KG1 (cell line): ENCODE measurements around the gene AEBP2.
"Not testable (repeated sequence)": the region's sequence is repeated elsewhere in the genome, so short reads cannot be mapped to it uniquely, and the experiment has no call there.

Experiments
- DNase-seq: peaks from one replicate; lab custom pipeline; 2025; lab: John Stamatoyannopoulos, UW

AEBP2 gene

GRCh38 chr12:19439059-19440018 lies at the start of gene AEBP2:
Gene AEBP2 (plus strand): TSS chr12:19439492. CDS start chr12:19439700, 208 bp downstream.
- peak; percentile 6 for DNase-seq

GRCh38 chr12:19390051-19390598 lies 49.2 kb upstream of the AEBP2 start:
- no peak for DNase-seq

DNA sequence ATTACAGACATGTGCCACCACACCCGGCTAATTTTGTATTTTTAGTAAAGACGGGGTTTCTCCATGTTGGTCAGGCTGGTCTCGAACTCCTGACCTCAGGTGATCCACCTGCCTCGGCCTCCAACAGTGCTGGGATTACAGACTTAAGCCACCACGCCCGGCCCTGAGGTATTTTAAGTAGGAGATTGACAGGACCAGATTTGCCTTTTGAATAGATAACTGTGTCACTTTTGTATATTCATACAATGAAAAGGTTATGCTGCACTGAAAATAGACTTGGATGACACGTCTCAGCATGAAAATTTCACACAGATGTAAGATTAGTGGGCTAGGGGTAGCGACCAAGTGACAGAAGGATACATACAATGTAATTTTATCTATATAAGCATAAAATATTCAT lies 46.6 kb upstream of the AEBP2 start:
- not testable (repeated sequence) for DNase-seq

DNA sequence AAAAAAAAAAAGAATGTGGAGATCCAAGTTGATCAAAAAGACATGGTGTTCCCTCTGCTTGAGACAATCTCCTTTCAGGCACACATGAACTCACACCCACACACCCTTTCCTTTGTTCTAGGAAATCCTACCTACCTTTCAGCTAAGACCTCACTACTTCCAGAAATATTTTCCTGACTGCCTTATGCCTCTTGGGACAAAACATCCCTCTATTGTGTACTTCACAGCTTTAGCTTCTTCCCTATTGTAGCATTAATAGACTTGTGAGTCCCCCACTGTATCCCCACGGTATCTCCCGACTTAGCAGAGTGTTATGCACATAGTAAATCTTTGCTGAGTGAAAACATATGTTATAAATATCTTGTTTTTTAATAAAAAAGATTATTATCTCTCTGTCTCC lies 44.9 kb upstream of the AEBP2 start:
- no peak for DNase-seq

DNA sequence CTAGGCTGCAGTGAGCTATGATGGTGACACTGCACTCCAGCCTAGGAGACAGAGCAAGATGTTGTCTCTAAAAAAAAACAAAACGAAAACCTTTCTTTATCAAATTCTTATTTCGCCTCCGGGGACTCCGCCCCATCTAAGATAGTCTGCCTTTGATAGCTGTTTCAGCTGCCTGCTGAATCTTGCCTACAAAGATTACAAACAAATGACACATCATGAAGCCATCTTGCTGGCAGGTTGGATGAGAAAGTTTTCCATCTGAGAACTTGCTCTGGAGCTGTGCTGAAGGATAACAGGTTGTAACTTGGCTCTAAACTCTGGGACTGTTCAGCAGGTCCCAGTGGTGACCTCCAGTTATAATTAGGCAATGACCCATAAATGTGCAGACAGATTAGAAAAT lies 41.8 kb upstream of the AEBP2 start:
- no peak for DNase-seq

- no peak for DNase-seq
These were observed 40.6 kb upstream of the AEBP2 start for GRCh38 chr12:19398376-19399363.

DNA sequence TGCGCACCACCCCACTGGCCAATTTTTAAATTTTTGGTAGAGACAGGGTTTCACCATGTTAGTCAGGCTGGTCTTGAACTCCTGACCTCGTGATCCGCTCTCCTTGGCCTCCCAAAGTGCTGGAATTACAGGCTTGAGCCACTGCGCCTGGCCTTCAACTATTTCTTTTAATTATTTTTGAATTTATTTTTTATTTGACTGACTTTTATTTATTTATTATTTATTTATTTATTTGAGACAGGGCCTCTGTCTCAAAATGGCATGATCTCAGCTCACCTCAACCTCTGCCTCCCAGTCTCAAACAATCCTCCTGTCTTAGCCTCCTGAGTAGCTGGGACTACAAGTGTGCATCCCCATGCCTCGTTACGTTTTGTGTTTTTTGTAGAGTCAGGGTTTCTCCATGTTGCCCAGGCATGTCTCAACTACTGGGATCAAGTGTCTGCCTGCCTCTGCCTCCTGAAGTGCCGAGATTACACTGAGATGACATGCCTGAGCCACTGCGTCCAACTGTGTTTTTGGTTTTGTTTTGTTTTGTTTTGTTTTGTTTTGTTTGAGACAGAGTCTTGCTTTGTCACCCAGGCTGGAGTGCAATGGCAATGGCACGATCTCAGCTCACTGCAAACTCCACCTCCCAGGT lies 38.5 kb upstream of the AEBP2 start:
- not testable (repeated sequence) for DNase-seq

DNA sequence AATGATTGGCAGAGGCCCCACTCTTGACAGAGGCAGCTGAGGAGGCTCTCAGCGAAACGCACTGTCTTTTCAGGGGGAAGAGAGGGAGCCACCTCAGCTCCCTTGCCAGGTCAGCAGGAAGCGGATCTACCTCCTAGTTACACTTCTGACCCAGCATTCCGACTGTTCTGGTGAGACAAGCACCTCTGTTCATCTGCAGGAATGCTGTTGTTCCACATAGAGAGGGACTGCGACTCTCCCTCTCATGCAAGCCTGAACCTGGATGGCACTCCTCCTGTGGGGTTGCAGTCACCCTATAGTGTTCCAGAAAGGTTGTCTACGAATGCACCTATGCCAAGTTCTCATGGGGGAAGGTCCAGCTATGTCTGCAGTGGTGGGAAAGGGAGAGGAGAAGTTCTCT lies 37.1 kb upstream of the AEBP2 start:
- DNase-seq: no peak

DNA sequence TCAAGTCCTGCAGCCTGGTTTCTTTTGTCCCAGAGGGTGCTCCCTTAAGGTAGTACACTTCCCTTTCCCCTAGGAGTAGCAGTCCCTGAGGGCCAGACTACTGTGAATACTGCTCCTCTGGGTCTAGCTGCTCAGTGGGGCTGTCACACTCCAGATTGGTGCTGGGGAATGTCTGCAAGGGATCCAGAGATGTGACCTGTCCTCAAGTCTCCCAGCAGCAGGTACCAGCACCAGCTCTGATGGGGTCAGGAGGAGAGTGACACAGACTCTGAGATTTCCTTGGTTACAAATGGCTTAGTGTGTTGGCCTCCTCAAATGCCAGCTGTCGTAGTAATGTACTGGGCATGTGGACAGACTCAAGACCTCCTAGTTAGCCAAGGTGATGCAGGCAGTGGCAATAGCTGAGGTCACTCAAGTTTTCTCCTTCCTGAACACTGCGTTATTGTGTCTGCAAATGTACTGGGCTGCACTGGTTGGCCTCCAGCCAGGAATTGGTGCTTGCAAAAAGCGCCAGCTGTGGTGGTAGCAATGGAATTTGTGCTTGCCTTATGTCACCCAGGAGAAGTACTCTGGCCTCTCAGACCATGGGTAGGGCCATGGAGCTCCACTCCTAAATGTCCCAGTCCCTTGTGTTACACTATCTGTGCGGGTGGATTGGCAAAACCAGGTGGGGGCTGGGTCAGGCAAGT lies 36.4 kb upstream of the AEBP2 start:
- no peak for DNase-seq

DNA sequence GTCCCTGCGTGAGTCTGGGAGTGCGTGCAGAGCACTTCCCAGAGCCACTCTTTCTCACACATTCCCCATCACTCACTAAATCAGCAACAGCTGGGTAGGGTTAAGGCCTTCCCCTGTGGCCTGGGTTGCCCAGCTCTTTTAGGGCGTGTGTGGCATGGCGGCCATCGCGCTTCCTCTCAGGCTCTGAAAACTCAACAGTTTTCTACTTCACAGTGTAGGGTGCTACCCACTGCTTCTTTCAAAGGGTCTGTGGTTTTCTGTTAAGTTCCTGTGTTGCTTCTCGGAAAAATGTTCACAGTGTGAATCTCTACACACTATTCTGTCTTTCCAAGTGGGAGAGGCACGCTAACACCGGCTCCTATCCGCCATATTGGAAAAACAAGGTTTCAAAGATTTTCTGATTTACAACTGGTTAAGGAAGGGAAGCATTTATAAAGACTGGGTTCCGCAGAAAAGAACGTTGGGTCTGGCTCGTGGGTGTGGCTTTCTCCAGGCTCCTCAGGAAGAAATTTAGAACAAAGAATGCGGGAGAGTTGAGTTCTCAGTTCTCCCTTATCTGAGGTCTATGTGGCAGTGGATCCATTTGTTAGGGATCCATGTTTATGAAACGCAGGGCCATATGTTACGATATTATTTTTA lies 34.9 kb upstream of the AEBP2 start:
- DNase-seq: no peak

- DNase-seq: no peak
These were observed 29.9 kb upstream of the AEBP2 start for GRCh38 chr12:19409376-19409775.

DNA sequence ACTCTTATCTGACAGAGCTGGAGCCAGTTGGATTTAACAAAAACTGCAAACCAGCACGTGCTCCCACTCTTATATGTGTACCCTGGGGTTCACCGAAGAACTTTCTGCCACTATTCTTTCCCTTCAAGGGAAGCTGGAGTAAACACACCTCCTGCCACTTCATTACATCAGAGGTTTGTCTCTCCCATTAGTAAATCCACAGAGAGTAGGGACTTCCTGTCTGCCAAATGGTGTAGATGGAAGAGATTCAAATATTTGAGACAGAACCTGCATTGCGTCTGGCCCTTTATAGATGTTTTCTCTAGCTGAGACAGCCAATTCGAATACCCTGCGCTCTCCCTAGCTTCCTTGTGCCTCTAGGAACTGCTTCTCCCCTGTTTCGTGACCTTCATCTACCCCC lies 29.1 kb upstream of the AEBP2 start:
- no peak for DNase-seq

GRCh38 chr12:19410629-19411185 lies 28.6 kb upstream of the AEBP2 start:
- DNase-seq: no peak

DNA sequence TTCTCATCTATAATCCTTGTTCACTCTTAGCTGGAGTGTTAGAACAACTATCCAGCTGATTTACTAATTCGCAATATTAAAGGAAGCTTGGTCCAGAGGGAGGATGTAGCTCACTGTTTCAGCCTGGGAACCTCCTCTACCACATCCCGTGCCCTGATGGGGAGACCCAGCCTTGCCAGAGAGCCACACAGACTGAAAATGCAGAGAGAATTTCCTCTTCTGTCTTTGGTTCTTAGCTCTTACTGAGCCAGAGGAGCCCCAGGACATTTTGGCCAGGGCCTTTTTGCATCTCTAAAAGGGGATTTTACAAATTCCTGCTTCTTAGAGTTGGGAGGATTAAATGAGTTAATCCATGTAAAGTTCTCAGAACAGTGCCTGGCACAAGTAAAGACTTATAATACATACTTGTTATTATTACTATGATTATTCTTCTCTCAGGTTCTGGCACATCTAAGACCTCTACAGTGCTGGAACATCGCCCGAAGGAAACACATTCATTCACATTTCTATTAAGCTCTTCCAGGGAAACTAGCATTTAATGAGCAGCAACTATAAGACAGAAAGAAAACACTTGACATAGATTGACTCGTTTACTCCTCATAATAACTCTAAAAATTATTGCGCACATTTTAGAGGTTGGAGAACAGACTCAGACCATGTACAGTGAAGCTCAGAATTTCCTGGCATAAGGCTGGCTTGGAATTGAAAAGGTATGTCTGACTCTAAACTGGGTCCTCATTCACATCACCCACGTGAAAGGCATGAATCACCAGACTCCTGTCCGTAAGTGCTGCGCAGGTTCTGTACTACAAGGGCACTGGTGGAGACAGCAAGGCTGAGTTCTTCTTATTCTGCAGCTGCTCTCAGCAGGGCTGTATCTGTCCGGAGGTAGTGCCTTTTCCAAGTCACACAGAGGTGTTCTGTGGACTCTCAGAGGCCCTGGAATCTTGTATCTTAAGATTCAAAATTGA lies 27.8 kb upstream of the AEBP2 start:
- no peak for DNase-seq

DNA sequence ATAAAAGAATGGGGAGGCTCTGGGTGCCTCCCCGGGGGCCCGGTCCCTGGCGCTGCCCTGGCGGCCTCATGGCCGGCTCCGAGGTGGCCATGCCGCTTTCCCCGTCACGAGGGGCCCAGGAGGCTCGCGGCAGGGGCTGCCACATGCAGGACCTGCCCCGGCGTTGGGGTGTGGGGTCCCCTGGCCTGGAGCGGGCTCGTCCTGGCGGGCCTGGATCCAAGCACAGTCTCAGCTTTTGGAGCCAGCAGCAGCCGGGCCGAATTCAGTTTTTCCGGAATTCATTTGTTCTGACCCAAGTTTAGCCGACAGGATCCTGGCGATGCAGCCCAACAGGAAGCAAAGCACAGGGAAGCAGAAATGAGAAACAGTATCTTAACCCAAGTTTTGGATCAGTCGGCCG lies 26.4 kb upstream of the AEBP2 start:
- no peak for DNase-seq

GRCh38 chr12:19413582-19413981 lies 25.7 kb upstream of the AEBP2 start:
- DNase-seq: not testable (repeated sequence)

DNA sequence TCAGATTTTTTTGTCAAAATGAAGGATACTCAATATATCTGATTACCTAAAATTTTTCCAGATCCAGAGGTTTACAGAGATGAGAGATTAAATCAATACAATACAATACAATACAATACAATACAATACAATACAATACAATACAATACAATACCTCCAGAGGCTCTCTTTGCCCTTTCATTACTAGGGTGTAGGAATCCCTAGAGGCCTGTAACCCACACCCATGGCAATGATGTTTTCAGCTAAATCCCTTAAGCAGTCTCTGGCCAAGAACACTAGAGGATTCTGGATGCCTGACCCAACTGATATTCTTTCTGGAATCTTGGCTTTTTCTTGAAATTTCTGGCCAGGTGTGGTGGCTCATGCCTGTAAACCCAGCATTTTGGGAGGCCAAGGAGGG lies 23.7 kb upstream of the AEBP2 start:
- DNase-seq: no peak

DNA sequence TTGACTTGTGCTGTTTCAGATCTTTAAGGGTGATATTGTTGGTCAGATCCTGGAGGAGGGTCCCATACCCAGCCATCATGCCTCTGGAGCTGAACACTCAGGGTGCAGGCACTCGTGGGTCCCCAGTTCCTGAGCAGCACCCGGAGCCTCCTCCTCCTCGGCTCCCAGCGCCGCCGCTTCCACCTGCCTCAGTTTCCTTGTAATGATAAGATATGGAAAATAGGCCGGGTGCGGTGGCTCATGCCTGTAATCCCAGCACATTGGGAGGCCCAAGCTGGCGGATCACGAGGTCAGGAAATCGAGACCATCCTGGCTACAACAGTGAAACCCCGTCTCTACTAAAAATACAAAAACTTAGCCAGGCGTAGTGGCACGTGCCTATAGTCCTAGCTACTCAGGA lies 20.2 kb upstream of the AEBP2 start:
- no peak for DNase-seq
